DOHH2 (cell line): Measurements from ENCODE around the gene LMOD1.

Experiments used
- H3F3A ChIP-seq: fragments of 200-600 bp; sonication (generic), shearing (Covaris generic); 2 replicates; pipeline ENCODE4 v1.6.0; 2016; ENCODE audit warnings: antibody characterized with exemption, mild to moderate bottlenecking; ENCODE audit not compliant: control insufficient read depth, insufficient read depth
- H3K27ac ChIP-seq: fragments of 200-600 bp; sonication (generic); 2 replicates; pipeline ENCODE4 v1.5.1; 2014; ENCODE audit warnings: low read depth, mild to moderate bottlenecking, low read length, moderate library complexity
- H3K27me3 ChIP-seq: fragments of 200-600 bp; sonication (generic); 2 replicates; pipeline ENCODE4 v1.6.1; 2014; ENCODE audit warnings: mild to moderate bottlenecking, low read length, mixed read lengths; ENCODE audit not compliant: control insufficient read depth
- H3K36me3 ChIP-seq: fragments of 200-600 bp; sonication (generic); 2 replicates; pipeline ENCODE4 v1.6.1; 2014; ENCODE audit warnings: mild to moderate bottlenecking, low read length, moderate library complexity, mixed read lengths; ENCODE audit not compliant: control insufficient read depth
- H3K4me1 ChIP-seq: fragments of 200-600 bp; sonication (generic); 2 replicates; pipeline ENCODE4 v1.6.1; 2014; ENCODE audit warnings: mild to moderate bottlenecking, low read length, mixed read lengths; ENCODE audit not compliant: control insufficient read depth
- H3K4me2 ChIP-seq: fragments of 200-600 bp; sonication (generic); 2 replicates; pipeline ENCODE4 v1.6.0; 2014; ENCODE audit warnings: mild to moderate bottlenecking, low read length, moderate library complexity
- H3K4me3 ChIP-seq: fragments of 200-600 bp; sonication (generic); 2 replicates; pipeline ENCODE4 v1.5.1; 2014; ENCODE audit warnings: mild to moderate bottlenecking, low read length, mixed read lengths
- H3K79me2 ChIP-seq: fragments of 200-600 bp; sonication (generic); 2 replicates; pipeline ENCODE4 v1.6.1; 2014; ENCODE audit warnings: mild to moderate bottlenecking, low read length, mixed read lengths; ENCODE audit not compliant: control insufficient read depth
- H3K9me2 ChIP-seq: fragments of 200-600 bp; sonication (generic); replicated peaks from 2 replicates; pipeline ENCODE4 v1.6.1; 2014; ENCODE audit warnings: mild to moderate bottlenecking, low read length, mixed read lengths; ENCODE audit not compliant: control insufficient read depth
- H3K9me3 ChIP-seq: fragments of 200-600 bp; sonication (generic); 2 replicates; pipeline ENCODE4 v1.6.1; 2014; ENCODE audit warnings: antibody characterized with exemption, low read length, mixed read lengths; ENCODE audit not compliant: control insufficient read depth, insufficient read depth
- H4K20me1 ChIP-seq: fragments of 200-600 bp; sonication (generic); 2 replicates; pipeline ENCODE4 v1.6.0; 2014; ENCODE audit warnings: low read depth, mild to moderate bottlenecking, antibody characterized with exemption, low read length, moderate library complexity; ENCODE audit not compliant: control insufficient read depth, insufficient read depth
- EZH2phosphoT487 ChIP-seq: fragments of 200-600 bp; sonication (generic); IDR thresholded peaks from 2 replicates; pipeline ENCODE4 v1.6.1; 2017; ENCODE audit warnings: borderline replicate concordance, mild to moderate bottlenecking, antibody characterized with exemption, low read length, moderate library complexity, mixed read lengths
- TF ChIP-seq, protein P1 (sequence below): fragments of 200-600 bp; sonication (generic); IDR thresholded peaks from one replicate; pipeline ENCODE4 v1.5.1; 2014; ENCODE audit warnings: antibody characterized with exemption, mild to moderate bottlenecking, low read depth, low read length; ENCODE audit not compliant: poor library complexity, severe bottlenecking

LMOD1 gene

DNA sequence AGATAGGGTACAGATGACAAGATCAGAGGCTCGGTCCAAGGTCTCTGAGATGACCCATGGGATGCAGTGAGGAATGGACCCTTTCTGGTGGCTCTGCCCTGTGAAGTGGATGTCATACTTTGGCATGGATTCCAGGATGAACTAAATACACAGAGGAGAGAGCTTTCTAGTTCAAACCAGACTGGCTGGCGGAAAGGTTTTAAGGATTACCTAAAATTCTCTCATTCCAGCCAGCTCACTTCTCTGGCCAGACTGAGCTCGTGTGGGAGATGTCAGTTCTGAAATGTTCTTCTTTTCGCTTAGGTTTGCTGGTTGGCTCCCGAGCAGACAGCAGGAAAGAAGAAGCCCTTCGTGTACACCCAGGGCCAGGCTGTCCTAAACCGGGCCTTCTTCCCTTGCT is 42.3 kb upstream of the LMOD1 start:
- no peaks in the 10 kb centered on the region for H3K9me2 ChIP-seq
- H3K9me3 ChIP-seq, result no peaks in the 10 kb centered on the region
- H4K20me1 ChIP-seq, result no peaks in the 10 kb centered on the region
- H3K36me3 ChIP-seq, result peaks cover 23% of the 10 kb centered on the region
- peaks cover 6% of the 10 kb centered on the region for H3F3A ChIP-seq
- no peak for TF ChIP-seq EZH2phosphoT487
- TF ChIP-seq, protein P1, sequence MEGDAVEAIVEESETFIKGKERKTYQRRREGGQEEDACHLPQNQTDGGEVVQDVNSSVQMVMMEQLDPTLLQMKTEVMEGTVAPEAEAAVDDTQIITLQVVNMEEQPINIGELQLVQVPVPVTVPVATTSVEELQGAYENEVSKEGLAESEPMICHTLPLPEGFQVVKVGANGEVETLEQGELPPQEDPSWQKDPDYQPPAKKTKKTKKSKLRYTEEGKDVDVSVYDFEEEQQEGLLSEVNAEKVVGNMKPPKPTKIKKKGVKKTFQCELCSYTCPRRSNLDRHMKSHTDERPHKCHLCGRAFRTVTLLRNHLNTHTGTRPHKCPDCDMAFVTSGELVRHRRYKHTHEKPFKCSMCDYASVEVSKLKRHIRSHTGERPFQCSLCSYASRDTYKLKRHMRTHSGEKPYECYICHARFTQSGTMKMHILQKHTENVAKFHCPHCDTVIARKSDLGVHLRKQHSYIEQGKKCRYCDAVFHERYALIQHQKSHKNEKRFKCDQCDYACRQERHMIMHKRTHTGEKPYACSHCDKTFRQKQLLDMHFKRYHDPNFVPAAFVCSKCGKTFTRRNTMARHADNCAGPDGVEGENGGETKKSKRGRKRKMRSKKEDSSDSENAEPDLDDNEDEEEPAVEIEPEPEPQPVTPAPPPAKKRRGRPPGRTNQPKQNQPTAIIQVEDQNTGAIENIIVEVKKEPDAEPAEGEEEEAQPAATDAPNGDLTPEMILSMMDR, result no peak
- no peak overlapping the region for H3K4me2 ChIP-seq
- no peak overlapping the region for H3K4me3 ChIP-seq
- H3K79me2 ChIP-seq, result peaks cover 22% of the 10 kb centered on the region
- H3K27me3 ChIP-seq, result no peaks in the 10 kb centered on the region
- H3K27ac ChIP-seq, result no peak overlapping the region
- peaks cover 7% of the 10 kb centered on the region for H3K4me1 ChIP-seq

GRCh38 chr1:201985355-201985754 is 39.0 kb upstream of the LMOD1 start:
- no peaks in the 10 kb centered on the region for H3K9me2 ChIP-seq
- no peaks in the 10 kb centered on the region for H3K9me3 ChIP-seq
- H3K4me1 ChIP-seq, result peaks cover 21% of the 10 kb centered on the region
- no peak overlapping the region for H3K4me2 ChIP-seq
- peaks cover 10% of the 10 kb centered on the region for H3K36me3 ChIP-seq
- H3K27me3 ChIP-seq, result no peaks in the 10 kb centered on the region
- no peaks in the 10 kb centered on the region for H4K20me1 ChIP-seq
- H3F3A ChIP-seq, result peaks cover 10% of the 10 kb centered on the region
- H3K4me3 ChIP-seq, result no peak overlapping the region
- no peak for TF ChIP-seq EZH2phosphoT487
- H3K27ac ChIP-seq, result no peak overlapping the region
- H3K79me2 ChIP-seq, result peaks cover 35% of the 10 kb centered on the region

DNA sequence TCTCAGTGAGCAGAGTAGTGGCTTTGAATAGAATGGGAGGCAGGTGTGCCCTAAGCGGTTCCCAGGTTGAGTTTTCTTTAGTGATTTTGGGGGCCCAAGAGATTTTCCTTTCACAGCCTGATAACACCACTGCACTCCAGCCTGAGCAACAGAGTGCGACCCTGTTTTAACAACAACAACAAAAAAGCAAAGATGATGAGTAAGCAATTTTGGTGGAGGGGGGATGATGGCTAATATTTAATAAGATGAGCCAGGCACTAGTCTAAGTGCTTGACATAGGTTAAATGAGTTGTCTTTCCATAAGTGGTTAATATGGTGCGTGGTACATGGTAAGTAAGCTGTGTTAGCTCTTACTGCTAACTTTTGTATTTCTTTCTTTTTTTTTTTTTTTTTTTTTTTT is 38.1 kb upstream of the LMOD1 start:
- Histone ChIP-seq H3K79me2 (peaks cover 35% of the 10 kb centered on the region), H3K4me3 (no peak overlapping the region), H4K20me1 (no peaks in the 10 kb centered on the region), H3K4me1 (peaks cover 21% of the 10 kb centered on the region), H3K9me2 (no peaks in the 10 kb centered on the region), H3K36me3 (peaks cover 6% of the 10 kb centered on the region), H3F3A (peaks cover 10% of the 10 kb centered on the region), H3K27me3 (no peaks in the 10 kb centered on the region), H3K4me2 (peak overlapping the region; percentile 94; the same call in 1 of the 2 replicates), H3K9me3 (no peaks in the 10 kb centered on the region), H3K27ac (no peak overlapping the region)
- no peak for TF ChIP-seq EZH2phosphoT487
- TF ChIP-seq, protein P1, result no peak

GRCh38 chr1:201983380-201983805 is 37.0 kb upstream of the LMOD1 start:
- H3K4me3 ChIP-seq, result peak overlapping the region; percentile 96
- no peaks in the 10 kb centered on the region for H4K20me1 ChIP-seq
- H3K9me3 ChIP-seq, result no peaks in the 10 kb centered on the region
- no peaks in the 10 kb centered on the region for H3K9me2 ChIP-seq
- H3K27ac ChIP-seq, result peak overlapping the region; percentile 26
- H3F3A ChIP-seq, result peaks cover 10% of the 10 kb centered on the region
- peaks cover 35% of the 10 kb centered on the region for H3K79me2 ChIP-seq
- peaks cover 21% of the 10 kb centered on the region for H3K4me1 ChIP-seq
- no peaks in the 10 kb centered on the region for H3K27me3 ChIP-seq
- peak overlapping the region; percentile 94 for H3K4me2 ChIP-seq
- no peaks in the 10 kb centered on the region for H3K36me3 ChIP-seq
- TF ChIP-seq, protein P1, result peak; percentile 1
- TF ChIP-seq EZH2phosphoT487, result no peak
